HG03095 (cell line): ENCODE measurements around the gene SLC2A13.
A peak's percentile ranks its signal among the peaks of the same experiment; 100 is the strongest.
"Not testable (repeated sequence)": the region's sequence is repeated elsewhere in the genome, so short reads cannot be mapped to it uniquely, and the experiment has no call there.

Source experiments
- ATAC-seq: cut with Tn5 transposase; IDR thresholded peaks from one replicate; pipeline ENCODE4 v1.9.1; 2021; ENCODE audit warnings: moderate library complexity; ENCODE audit not compliant: unreplicated experiment

The SLC2A13 gene

DNA sequence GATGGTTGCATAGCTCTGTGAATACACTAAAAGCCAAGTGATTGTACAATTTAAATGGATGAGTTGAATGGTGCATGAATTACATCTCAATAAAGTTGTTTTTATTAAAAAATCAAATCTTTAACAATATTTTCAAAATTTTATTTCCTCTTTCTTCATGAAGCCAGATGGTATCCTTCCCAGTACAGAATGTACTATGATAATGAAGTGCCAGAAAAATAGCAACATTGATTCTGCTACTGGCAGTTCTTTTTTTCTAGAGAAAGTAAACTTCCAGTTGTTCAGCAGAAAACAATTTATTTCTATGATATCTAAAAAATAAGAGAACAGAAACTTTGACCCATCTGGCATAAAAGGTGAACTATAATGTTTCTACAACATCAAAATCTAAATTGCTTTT, 61.5 kb downstream of the SLC2A13 start:
- ATAC-seq = no peak

- ATAC-seq = no peak
Observed at GRCh38 chr12:40039598-40039997, 66.3 kb downstream of the SLC2A13 start.

GRCh38 chr12:40038619-40039018, 67.3 kb downstream of the SLC2A13 start:
- no peak for ATAC-seq

DNA sequence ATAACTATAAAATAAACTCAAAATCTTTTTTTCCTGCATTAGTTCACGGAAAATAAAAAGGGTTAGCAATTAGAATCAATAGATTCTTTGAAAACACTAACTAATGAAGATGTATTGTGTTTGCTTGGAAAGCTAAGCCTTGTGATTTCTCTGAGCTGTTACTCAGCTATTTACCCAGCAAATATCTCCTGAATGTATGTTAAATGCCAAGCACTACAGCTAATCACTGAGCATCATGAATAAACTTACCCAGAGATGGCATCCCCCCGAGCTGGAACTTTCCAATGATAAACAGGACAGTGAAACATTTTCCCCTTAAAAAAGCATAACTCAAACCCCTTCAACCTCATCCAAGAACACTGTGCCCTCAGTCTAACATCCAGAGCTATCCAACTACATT, 71.2 kb downstream of the SLC2A13 start:
- ATAC-seq = no peak

GRCh38 chr12:40034156-40034555, 71.7 kb downstream of the SLC2A13 start:
- ATAC-seq = no peak

DNA sequence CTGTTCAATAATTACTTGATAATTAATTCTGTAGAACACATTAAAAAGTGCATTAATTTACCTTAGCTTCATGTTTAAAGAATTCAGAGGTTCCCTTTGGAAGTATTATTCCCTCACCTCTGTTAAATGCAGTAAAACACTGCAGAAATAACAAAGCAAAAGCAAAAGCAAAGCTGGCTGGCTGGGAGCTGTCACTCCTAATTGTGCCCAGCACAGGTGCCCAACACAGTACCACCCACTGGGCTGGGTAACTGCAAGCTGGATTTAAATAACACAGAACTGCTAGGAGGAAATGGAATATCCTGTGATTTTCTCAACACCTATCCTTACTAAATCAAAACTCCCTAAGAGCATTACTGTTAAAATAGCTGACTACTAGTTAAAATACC, 72.6 kb downstream of the SLC2A13 start:
- ATAC-seq = no peak

DNA sequence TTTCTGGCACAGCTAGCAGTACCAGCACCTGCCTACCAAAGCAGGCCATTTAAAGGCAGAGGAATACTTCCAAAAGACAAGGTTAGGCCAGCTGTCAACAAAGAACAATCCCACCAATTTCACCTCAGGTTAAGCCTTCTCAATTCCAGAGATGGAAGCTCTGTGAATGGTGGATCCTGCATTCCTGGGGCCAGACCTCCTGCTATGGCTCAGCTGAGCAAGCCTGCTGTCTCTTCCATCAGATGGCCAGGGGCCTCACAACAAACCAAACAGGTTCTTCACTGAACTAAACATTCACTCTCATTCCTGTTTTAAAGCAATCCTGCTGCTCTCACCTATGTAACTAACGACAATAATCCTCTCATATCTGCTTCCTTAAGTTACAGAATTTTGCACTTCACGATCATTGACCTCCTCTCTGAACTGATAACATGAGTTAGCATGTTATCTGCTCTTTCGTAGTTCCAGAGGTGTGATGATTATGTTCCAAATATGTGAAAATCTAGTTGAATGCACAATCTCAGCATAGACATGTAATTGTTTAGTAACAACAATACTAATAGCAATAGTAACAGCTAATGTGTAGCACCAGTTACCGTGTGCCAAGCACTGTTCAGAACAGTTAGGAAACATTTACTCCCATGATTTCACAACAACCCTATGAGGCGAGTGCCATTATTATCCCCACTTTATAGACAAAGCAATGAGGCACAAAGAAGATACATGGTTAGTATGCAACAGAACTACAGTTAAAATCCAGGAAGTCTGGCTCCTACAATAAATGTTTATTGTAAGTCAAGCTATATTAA, 73.2 kb downstream of the SLC2A13 start:
- no peak for ATAC-seq

GRCh38 chr12:40031965-40032364, 73.9 kb downstream of the SLC2A13 start:
- ATAC-seq = no peak

- not testable (repeated sequence) for ATAC-seq
Observed at GRCh38 chr12:40030970-40031369, 74.9 kb downstream of the SLC2A13 start.

- no peak for ATAC-seq
Observed at GRCh38 chr12:40028296-40028695, 77.6 kb downstream of the SLC2A13 start.

DNA sequence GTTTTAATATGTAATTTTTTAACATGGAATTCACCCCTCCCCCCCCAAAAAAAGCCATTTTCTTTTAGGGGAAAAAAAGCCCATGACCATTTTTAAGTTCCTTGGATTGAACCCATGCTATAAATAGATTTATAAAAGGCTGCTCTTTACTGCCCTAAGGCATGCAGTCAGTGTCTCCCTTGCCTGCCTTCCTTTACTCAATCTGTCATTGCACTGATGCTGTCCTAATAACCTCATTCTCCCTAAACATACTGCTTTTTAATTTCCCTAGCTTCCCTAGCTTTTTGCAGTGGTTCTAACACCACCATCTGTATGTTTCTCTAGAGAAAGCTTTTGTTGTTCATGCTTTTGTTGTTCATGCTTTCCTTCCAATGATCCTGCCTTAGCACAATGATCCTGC, 83.0 kb downstream of the SLC2A13 start:
- ATAC-seq = no peak

- no peak for ATAC-seq
Observed at GRCh38 chr12:40020261-40020691, 85.6 kb downstream of the SLC2A13 start.

GRCh38 chr12:40017488-40017887, 88.4 kb downstream of the SLC2A13 start:
- no peak for ATAC-seq

- ATAC-seq = no peak
Observed at GRCh38 chr12:40016980-40017379, 88.9 kb downstream of the SLC2A13 start.

GRCh38 chr12:40015881-40016280, 90.0 kb downstream of the SLC2A13 start:
- ATAC-seq = no peak

- ATAC-seq = no peak
Observed at GRCh38 chr12:40015345-40015744, 90.5 kb downstream of the SLC2A13 start.

DNA sequence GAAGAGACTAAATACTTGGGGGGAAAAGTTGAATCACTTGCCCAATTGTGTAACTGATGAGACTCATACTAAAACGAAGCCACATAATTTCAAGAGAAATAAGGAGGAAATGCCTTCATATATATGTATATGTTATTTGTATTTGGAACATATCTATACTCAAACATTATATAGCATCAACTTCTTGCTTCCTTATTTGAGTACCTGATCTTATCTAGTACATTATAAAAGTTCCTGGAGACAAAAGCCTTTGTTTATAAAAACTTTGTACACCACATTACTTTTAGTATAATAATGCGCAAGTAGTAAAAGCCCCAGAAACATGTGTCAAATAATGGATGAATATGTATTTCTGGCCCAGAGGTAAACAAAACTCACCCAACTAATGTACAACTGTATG, 92.0 kb downstream of the SLC2A13 start:
- no peak for ATAC-seq

DNA sequence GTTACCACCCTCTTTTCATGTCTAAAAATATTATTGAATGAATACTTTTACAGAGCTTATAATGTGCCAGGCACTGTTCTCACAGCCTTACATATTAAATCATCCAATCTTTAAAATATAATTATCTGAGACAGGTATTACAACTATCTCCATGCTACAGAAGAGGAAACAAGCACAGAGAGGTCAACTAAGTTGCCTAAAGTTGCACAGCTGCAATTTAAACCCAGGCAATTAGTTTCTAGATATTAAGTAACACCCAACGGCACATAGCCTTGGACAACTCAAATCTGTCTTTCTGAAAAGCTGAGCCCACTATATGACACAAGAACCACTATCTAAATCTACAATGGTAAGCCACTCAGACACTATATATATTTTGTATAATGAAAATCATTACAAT, 92.6 kb downstream of the SLC2A13 start:
- no peak for ATAC-seq

DNA sequence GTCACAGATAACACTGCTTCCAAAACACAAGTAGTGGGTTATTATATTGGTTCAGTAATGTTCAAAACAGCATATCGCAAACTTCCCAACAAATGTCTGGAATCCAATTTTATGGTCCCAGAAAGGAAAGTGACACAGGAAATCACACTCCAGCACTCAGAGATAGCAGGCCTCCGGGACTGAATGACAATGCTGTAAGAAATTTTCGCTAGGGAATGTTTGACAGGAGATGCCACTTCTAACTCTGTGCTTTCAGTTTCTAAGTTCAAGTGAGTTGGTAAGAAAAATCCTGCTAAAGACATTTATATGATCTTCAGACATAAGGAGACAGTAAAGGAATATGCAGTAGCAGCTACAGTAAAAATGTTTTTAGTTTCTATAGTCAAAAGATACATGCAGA, 93.2 kb downstream of the SLC2A13 start:
- no peak for ATAC-seq

DNA sequence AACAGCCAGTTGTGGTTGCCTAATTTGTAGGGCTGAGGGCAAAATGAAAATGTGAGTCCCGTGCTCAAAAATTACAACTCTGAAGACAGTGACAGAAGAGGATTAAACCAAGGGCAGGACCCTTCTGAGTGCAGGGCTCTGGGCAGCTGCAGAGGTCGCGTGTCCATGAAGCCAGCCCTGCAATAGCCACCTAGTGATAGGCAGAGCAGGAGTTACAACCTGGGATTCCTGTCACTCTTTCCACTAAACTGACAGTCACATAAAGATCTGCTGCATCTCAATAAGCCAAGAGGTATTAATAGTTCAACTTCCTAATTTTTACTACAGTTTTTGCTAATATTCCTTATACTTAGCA, 94.1 kb downstream of the SLC2A13 start:
- ATAC-seq = peak; percentile 23

- ATAC-seq = peak; percentile 91
Observed at GRCh38 chr12:40010899-40011774, 94.7 kb downstream of the SLC2A13 start.
